H9 (cell line): ENCODE data around the gene ACP1. TPM values are rescaled to one million over a fixed set of nuclear protein-coding genes. Genes with fewer than 3 reads are reported as not detected.

Experiments used
- DNase-seq: peaks from one replicate; pipeline ENCODE4 v3.0.0-alpha.2; 2017
- H2AFZ ChIP-seq: one replicate; pipeline ENCODE4 v1.6.1; 2013; ENCODE audit warnings: mild to moderate bottlenecking, low read length, control low read depth, moderate library complexity
- H2AK5ac ChIP-seq: 2 replicates; pipeline ENCODE4 v1.6.1; 2013; ENCODE audit warnings: low read length, control low read depth, mixed read lengths; ENCODE audit not compliant: insufficient read length
- H2BK120ac ChIP-seq: one replicate; pipeline ENCODE4 v1.6.1; 2013; ENCODE audit warnings: low read depth, mild to moderate bottlenecking, low read length, control low read depth, inconsistent platforms; ENCODE audit not compliant: poor library complexity, severe bottlenecking
- H2BK12ac ChIP-seq: 2 replicates; pipeline ENCODE4 v1.6.1; 2013; ENCODE audit warnings: low read length, control low read depth, mixed read lengths, low read depth; ENCODE audit not compliant: insufficient read length
- H2BK15ac ChIP-seq: 2 replicates; pipeline ENCODE4 v1.6.1; 2013; ENCODE audit warnings: low read depth, low read length, control low read depth
- H2BK20ac ChIP-seq: one replicate; pipeline ENCODE4 v1.6.1; 2013; ENCODE audit warnings: low read depth, mild to moderate bottlenecking, low read length, control low read depth, inconsistent platforms; ENCODE audit not compliant: poor library complexity, severe bottlenecking
- H2BK5ac ChIP-seq: 2 replicates; pipeline ENCODE4 v1.6.1; 2013; ENCODE audit warnings: low read length, control low read depth, mixed read lengths; ENCODE audit not compliant: insufficient read length
- H3K14ac ChIP-seq: 2 replicates; pipeline ENCODE4 v1.6.1; 2013; ENCODE audit warnings: low read length, control low read depth; ENCODE audit not compliant: insufficient read depth
- H3K18ac ChIP-seq: 2 replicates; pipeline ENCODE4 v1.6.1; 2013; ENCODE audit warnings: low read depth, mild to moderate bottlenecking, mixed read lengths, low read length, control low read depth; ENCODE audit not compliant: insufficient read length
- H3K23ac ChIP-seq: 2 replicates; pipeline ENCODE4 v1.6.1; 2013; ENCODE audit warnings: low read length, control low read depth, mixed read lengths, low read depth; ENCODE audit not compliant: insufficient read length
- H3K23me2 ChIP-seq: 2 replicates; pipeline ENCODE4 v1.6.1; 2013; ENCODE audit warnings: low read depth, mild to moderate bottlenecking, mixed read lengths, low read length, control low read depth; ENCODE audit not compliant: insufficient read length, poor library complexity, severe bottlenecking
- H3K27ac ChIP-seq: 2 replicates; pipeline ENCODE4 v1.5.1; 2013; ENCODE audit warnings: low read length, control low read depth, mixed read lengths, low read depth; ENCODE audit not compliant: insufficient read length
- H3K27me3 ChIP-seq: 2 replicates; pipeline ENCODE4 v1.6.1; 2013; ENCODE audit warnings: low read length, control low read depth, inconsistent platforms; ENCODE audit not compliant: insufficient read depth
- H3K4ac ChIP-seq: 2 replicates; pipeline ENCODE4 v1.6.1; 2013; ENCODE audit warnings: low read depth, mild to moderate bottlenecking, control low read depth, inconsistent platforms, low read length, moderate library complexity
- H3K4me1 ChIP-seq: 2 replicates; pipeline ENCODE4 v1.6.1; 2013; ENCODE audit warnings: low read length, control low read depth, inconsistent platforms; ENCODE audit not compliant: insufficient read depth
- H3K4me2 ChIP-seq: 2 replicates; pipeline ENCODE4 v1.6.1; 2013; ENCODE audit warnings: low read length, control low read depth, mixed read lengths; ENCODE audit not compliant: insufficient read length, insufficient read depth
- H3K56ac ChIP-seq: 2 replicates; pipeline ENCODE4 v1.6.1; 2013; ENCODE audit warnings: low read depth, mild to moderate bottlenecking, mixed read lengths, low read length, control low read depth; ENCODE audit not compliant: insufficient read length
- H3K79me1 ChIP-seq: 2 replicates; pipeline ENCODE4 v1.6.1; 2013; ENCODE audit warnings: low read depth, mild to moderate bottlenecking, moderate library complexity, low read length, control low read depth, inconsistent platforms; ENCODE audit not compliant: insufficient read depth, poor library complexity, severe bottlenecking
- H3K79me2 ChIP-seq: 2 replicates; pipeline ENCODE4 v1.6.1; 2013; ENCODE audit warnings: low read length, control low read depth, inconsistent platforms; ENCODE audit not compliant: insufficient read depth
- H3K9ac ChIP-seq: 2 replicates; pipeline ENCODE4 v1.6.1; 2013; ENCODE audit warnings: low read length, control low read depth, mixed read lengths; ENCODE audit not compliant: insufficient read length; ENCODE audit errors: extremely low read depth
- H3K9me3 ChIP-seq: one replicate; pipeline ENCODE4 v1.6.1; 2013; ENCODE audit warnings: low read depth, low read length, inconsistent platforms; ENCODE audit not compliant: control insufficient read depth
- H3T11ph ChIP-seq: one replicate; pipeline ENCODE4 v1.6.1; 2013; ENCODE audit warnings: mild to moderate bottlenecking, low read length, control low read depth, inconsistent platforms
- H4K20me1 ChIP-seq: one replicate; pipeline ENCODE4 v1.6.1; 2013; ENCODE audit not compliant: control insufficient read depth, insufficient read length, insufficient read depth
- H4K5ac ChIP-seq: 2 replicates; pipeline ENCODE4 v1.6.1; 2013; ENCODE audit warnings: low read depth, mild to moderate bottlenecking, mixed read lengths, low read length, control low read depth; ENCODE audit not compliant: insufficient read length
- H4K8ac ChIP-seq: replicated peaks from 2 replicates; pipeline ENCODE4 v1.6.1; 2013; ENCODE audit warnings: low read length, control low read depth, mixed read lengths, low read depth; ENCODE audit not compliant: insufficient read length
- H4K91ac ChIP-seq: 2 replicates; pipeline ENCODE4 v1.6.1; 2013; ENCODE audit warnings: low read depth, mild to moderate bottlenecking, moderate library complexity, mixed read lengths, low read length, control low read depth; ENCODE audit not compliant: insufficient read length
- H3K27ac Mint-ChIP-seq, 3 experiments: 2 replicates in 2 of 3; 3 replicates in 1 of 3; pipeline ENCODE4 v1.8.0; 2020 to 2021; ENCODE audit warnings: mixed read lengths in 3 of 3, mild to moderate bottlenecking in 1 of 3, moderate library complexity in 1 of 3
- H3K27me3 Mint-ChIP-seq: 2 replicates; pipeline ENCODE4 v1.8.0; 2021; ENCODE audit warnings: low read depth, mild to moderate bottlenecking, moderate library complexity, mixed read lengths
- H3K36me3 Mint-ChIP-seq, 3 experiments: 2 replicates in 2 of 3; 3 replicates in 1 of 3; pipeline ENCODE4 v1.8.0; 2020 to 2021; ENCODE audit warnings: low read depth in 3 of 3, mixed read lengths in 3 of 3; ENCODE audit not compliant: insufficient read depth in 1 of 3
- H3K4me1 Mint-ChIP-seq, 2 experiments: 2 replicates each; pipeline ENCODE4 v1.8.0; 2020; ENCODE audit warnings: mixed read lengths in 2 of 2
- H3K4me3 Mint-ChIP-seq, 2 experiments: 2 replicates in 1 of 2; 3 replicates in 1 of 2; pipeline ENCODE4 v1.8.0; 2020 to 2021; ENCODE audit warnings: mild to moderate bottlenecking in 2 of 2, mixed read lengths in 2 of 2, moderate library complexity in 1 of 2
- H3K9me3 Mint-ChIP-seq, 2 experiments: 2 replicates in 1 of 2; 3 replicates in 1 of 2; pipeline ENCODE4 v1.8.0; 2020; ENCODE audit warnings: mild to moderate bottlenecking in 2 of 2, mixed read lengths in 2 of 2, moderate library complexity in 1 of 2
- CTCF ChIP-seq: fragments of 200-600 bp; sonication (generic); conservative IDR thresholded peaks from 3 replicates; pipeline ENCODE4 v1.8.0; 2021; ENCODE audit warnings: antibody characterized with exemption, mild to moderate bottlenecking
- WGBS: extraction: QIAGEN DNeasy Blood & Tissue Kit; methylation state at CpG from one replicate; pipeline ENCODE4 v1.1.7; 2013; ENCODE audit warnings: missing lambda C conversion rate, low lambda C conversion rate, mixed read lengths; ENCODE audit not compliant: insufficient read length; ENCODE audit errors: extremely low coverage; 5-methylcytosine and 5-hydroxymethylcytosine counted together
- total RNA-seq: library from RNA; stranded (reverse); gene quantifications from 2 replicates; pipeline ENCODE4 v1.2.1, GENCODE V29; 2021

Gene ACP1
- total RNA-seq, 1 experiment from 2014 or later, result 143 TPM

- peaks cover 16% of the 10 kb centered on the region for H3K27me3 Mint-ChIP-seq
- no CpG with 5 or more reads among the region's 7 CpGs for WGBS
- no peak overlapping the region for H3K27ac Mint-ChIP-seq
- Histone ChIP-seq H3K79me2 (no peaks in the 10 kb centered on the region), H3K14ac (no peak overlapping the region), H2BK120ac (no peak overlapping the region), H3K23ac (no peak overlapping the region), H3T11ph (no peak overlapping the region), H3K79me1 (peaks cover 4% of the 10 kb centered on the region), H3K4me2 (no peak overlapping the region), H4K91ac (no peak overlapping the region), H2AFZ (no peak overlapping the region), H3K56ac (no peak overlapping the region), H3K27ac (no peak overlapping the region), H2BK20ac (no peak overlapping the region), H3K9ac (no peak overlapping the region), H3K4ac (no peak overlapping the region), H4K5ac (no peak overlapping the region), H3K18ac (no peak overlapping the region), H3K27me3 (no peaks in the 10 kb centered on the region; the same call in 1 of the 2 replicates), H3K23me2 (no peaks in the 10 kb centered on the region), H4K20me1 (no peaks in the 10 kb centered on the region), H3K9me3 (no peaks in the 10 kb centered on the region), H4K8ac (no peak overlapping the region), H2BK5ac (no peak overlapping the region), H2BK15ac (no peak overlapping the region), H3K4me1 (peaks cover 15% of the 10 kb centered on the region), H2AK5ac (no peak overlapping the region), H2BK12ac (no peak overlapping the region)
- H3K36me3 Mint-ChIP-seq, result peaks cover 36 to 56% (median 55%) of the 10 kb centered on the region in 3 experiments
- peaks cover 26% of the 10 kb centered on the region in 2 experiments for H3K4me1 Mint-ChIP-seq
- no peak for DNase-seq
- H3K4me3 Mint-ChIP-seq, result no peak overlapping the region
- TF ChIP-seq CTCF, result no peak
- H3K9me3 Mint-ChIP-seq, result no peaks in the 10 kb centered on the region
Measured at GRCh38 chr2:280650-281110, 15.9 kb downstream of the ACP1 start.
